Common myeloid progenitor, CD34-positive (primary cell): ENCODE measurements around the gene ZBTB9.
"Not testable (repeated sequence)": the region's sequence is repeated elsewhere in the genome, so short reads cannot be mapped to it uniquely, and the experiment has no call there.

ENCODE experiments used
- CTCF ChIA-PET: fragments of 350-600 bp; sonication (Branson Sonifier 250); formaldehyde crosslinking; loops from one replicate; lab custom pipeline; 2021; ENCODE audit warnings: antibody characterized with exemption; lab: Charles Lee
- POLR2A ChIA-PET: fragments of 350-600 bp; sonication (Branson Sonifier 250); formaldehyde crosslinking; loops from one replicate; lab custom pipeline; 2021; ENCODE audit warnings: antibody characterized with exemption; lab: Charles Lee
- DNase-seq, 3 donors: peaks; one replicate each; pipeline versions ENCODE4 v3.0.0 to v3.0.0-alpha.2; 2013
- H3K27ac ChIP-seq, 2 experiments: 1 replicate in 1 of 2; 2 replicates in 1 of 2; pipeline ENCODE4 v1.7.0; 2013; ENCODE audit warnings: inconsistent platforms in 2 of 2, low read length in 2 of 2, mild to moderate bottlenecking in 2 of 2, low read depth in 1 of 2, moderate library complexity in 1 of 2; ENCODE audit not compliant: severe bottlenecking in 2 of 2, insufficient read depth in 1 of 2, poor library complexity in 1 of 2
- H3K27me3 ChIP-seq, 5 experiments: replicated peaks in 2 of 5; 1 replicate in 3 of 5; 2 replicates in 2 of 5; pipeline versions ENCODE4 v1.6.1 to v1.7.0; 2013; ENCODE audit warnings: low read length in 4 of 5, mild to moderate bottlenecking in 2 of 5, moderate library complexity in 2 of 5, inconsistent platforms in 1 of 5; ENCODE audit not compliant: insufficient read depth in 5 of 5, control insufficient read depth in 4 of 5
- H3K36me3 ChIP-seq, 4 experiments: 1 replicate in 2 of 4; 2 replicates in 2 of 4; pipeline versions ENCODE4 v1.6.1 to v1.7.0; 2013; ENCODE audit warnings: low read length in 3 of 4, control low read depth in 1 of 4, mild to moderate bottlenecking in 1 of 4; ENCODE audit not compliant: control insufficient read depth in 4 of 4, insufficient read depth in 4 of 4
- H3K4me1 ChIP-seq, 4 experiments: 1 replicate in 3 of 4; 2 replicates in 1 of 4; pipeline versions ENCODE4 v1.6.1 to v1.7.1; 2013; ENCODE audit warnings: low read length in 3 of 4, mild to moderate bottlenecking in 3 of 4, control low read depth in 1 of 4, inconsistent platforms in 1 of 4, moderate library complexity in 1 of 4; ENCODE audit not compliant: control insufficient read depth in 4 of 4, insufficient read depth in 4 of 4; ENCODE audit errors: control extremely low read depth in 1 of 4
- H3K4me3 ChIP-seq, 7 experiments: 1 replicate in 4 of 7; 2 replicates in 3 of 7; pipeline versions ENCODE4 v1.5.1 to v1.7.0; 2013; ENCODE audit warnings: mild to moderate bottlenecking in 7 of 7, low read length in 6 of 7, moderate library complexity in 6 of 7, inconsistent platforms in 2 of 7, low read depth in 2 of 7, control low read depth in 1 of 7; ENCODE audit not compliant: insufficient read depth in 4 of 7, control insufficient read depth in 1 of 7; ENCODE audit errors: extremely low read depth in 1 of 7
- H3K9me3 ChIP-seq, 5 experiments: 1 replicate in 4 of 5; 2 replicates in 1 of 5; pipeline versions ENCODE4 v1.6.1 to v1.7.1; 2013; ENCODE audit warnings: low read length in 4 of 5, mild to moderate bottlenecking in 2 of 5, inconsistent platforms in 1 of 5, low read depth in 1 of 5, moderate library complexity in 1 of 5; ENCODE audit not compliant: control insufficient read depth in 4 of 5, insufficient read depth in 2 of 5; ENCODE audit errors: control extremely low read depth in 1 of 5
- WGBS: methylation state at CpG from one replicate; pipeline ENCODE4 v1.1.5; 2013; ENCODE audit not compliant: insufficient coverage; 5-methylcytosine and 5-hydroxymethylcytosine counted together

The ZBTB9 gene

DNA sequence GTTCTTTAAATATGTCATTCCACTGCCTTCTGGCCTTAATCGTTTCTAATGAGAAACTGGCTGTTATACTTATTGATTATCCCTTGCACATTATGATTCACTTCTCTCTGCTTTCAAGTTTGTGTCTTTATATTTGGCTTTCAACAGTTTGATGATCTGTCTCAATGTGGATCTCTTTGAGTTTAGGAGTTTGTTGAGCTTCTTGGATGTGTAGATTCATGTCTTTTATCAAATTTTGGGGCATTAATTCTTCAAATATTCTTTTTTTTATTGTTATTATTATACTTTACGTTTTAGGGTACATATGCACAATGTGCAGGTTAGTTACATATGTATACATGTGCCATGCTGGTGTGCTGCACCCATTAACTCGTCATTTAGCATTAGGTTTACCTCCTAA lies 29.3 kb downstream of the ZBTB9 start:
- H3K27ac ChIP-seq, result no peak overlapping the region
- ChIA-PET CTCF (no interaction called here), POLR2A (no interaction called here)
- no peak overlapping the region for H3K4me3 ChIP-seq
- no peaks in the 10 kb centered on the region for H3K4me1 ChIP-seq
- no peaks in the 10 kb centered on the region for H3K36me3 ChIP-seq
- no peak for DNase-seq
- no peaks in the 10 kb centered on the region for H3K27me3 ChIP-seq
- H3K9me3 ChIP-seq, result no peaks in the 10 kb centered on the region
- WGBS, result no CpG with 5 or more reads among the region's 3 CpGs

DNA sequence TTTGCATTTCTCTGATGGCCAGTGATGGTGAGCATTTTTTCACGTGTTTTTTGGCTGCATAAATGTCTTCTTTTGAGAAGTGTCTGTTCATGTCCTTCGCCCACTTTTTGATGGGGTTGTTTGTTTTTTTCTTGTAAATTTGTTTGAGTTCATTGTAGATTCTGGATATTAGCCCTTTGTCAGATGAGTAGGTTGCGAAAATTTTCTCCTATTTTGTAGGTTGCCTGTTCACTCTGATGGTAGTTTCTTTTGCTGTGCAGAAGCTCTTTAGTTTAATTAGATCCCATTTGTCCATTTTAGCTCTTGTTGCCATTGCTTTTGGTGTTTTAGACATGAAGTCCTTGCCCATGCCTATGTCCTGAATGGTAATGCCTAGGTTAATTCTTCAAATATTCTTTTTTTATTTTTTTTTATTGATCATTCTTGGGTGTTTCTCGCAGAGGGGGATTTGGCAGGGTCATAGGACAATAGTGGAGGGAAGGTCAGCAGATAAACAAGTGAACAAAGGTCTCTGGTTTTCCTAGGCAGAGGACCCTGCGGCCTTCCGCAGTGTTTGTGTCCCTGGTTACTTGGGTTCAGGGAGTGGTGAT lies 30.4 kb downstream of the ZBTB9 start:
- H3K36me3 ChIP-seq, H3K9me3 ChIP-seq, H3K4me3 ChIP-seq, H3K27ac ChIP-seq, H3K4me1 ChIP-seq, POLR2A ChIA-PET, DNase-seq, CTCF ChIA-PET, H3K27me3 ChIP-seq: not testable (repeated sequence)
- no CpG with 5 or more reads among the region's 6 CpGs for WGBS

- 100% methylated on average over 6 of the region's 25 CpGs for WGBS
- H3K27ac ChIP-seq, H3K4me3 ChIP-seq, H3K9me3 ChIP-seq, H3K27me3 ChIP-seq, POLR2A ChIA-PET, H3K4me1 ChIP-seq, CTCF ChIA-PET, DNase-seq, H3K36me3 ChIP-seq: not testable (repeated sequence)
These were observed 31.3 kb downstream of the ZBTB9 start for GRCh38 chr6:33485680-33486079.

DNA sequence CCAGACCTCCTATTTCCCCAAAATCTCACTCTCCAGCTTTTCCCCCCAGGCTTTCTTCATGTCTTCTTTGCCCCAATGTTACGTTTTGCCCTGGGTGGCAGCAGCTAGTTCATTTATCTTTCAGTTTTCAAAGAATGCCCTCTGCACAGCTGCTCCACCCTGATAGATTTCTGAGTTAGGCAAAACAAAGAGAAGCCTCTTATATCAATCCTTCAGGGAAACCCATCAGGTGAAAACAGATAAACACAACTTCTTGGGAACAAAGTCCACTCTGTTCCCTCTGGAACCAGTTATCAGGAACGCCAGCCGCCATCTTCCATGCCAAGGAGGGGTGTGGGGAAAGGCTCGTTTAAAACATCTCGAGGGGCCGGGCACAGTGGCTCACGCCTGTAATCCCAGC lies 34.0 kb downstream of the ZBTB9 start:
- ChIA-PET CTCF (interaction anchor here (1.2 kb wide), 1 partner anchor 16 kb away, joined by 3 read pairs; no protein-coding TSS in a partner anchor), POLR2A (no interaction called here)
- H3K4me3 ChIP-seq, result no peak overlapping the region
- no peak overlapping the region for H3K27ac ChIP-seq
- H3K27me3 ChIP-seq, result no peaks in the 10 kb centered on the region
- no peaks in the 10 kb centered on the region for H3K4me1 ChIP-seq
- no peak for DNase-seq
- no peaks in the 10 kb centered on the region for H3K9me3 ChIP-seq
- no peaks in the 10 kb centered on the region for H3K36me3 ChIP-seq
- WGBS, result 97% methylated on average over 3 of the region's 7 CpGs

DNA sequence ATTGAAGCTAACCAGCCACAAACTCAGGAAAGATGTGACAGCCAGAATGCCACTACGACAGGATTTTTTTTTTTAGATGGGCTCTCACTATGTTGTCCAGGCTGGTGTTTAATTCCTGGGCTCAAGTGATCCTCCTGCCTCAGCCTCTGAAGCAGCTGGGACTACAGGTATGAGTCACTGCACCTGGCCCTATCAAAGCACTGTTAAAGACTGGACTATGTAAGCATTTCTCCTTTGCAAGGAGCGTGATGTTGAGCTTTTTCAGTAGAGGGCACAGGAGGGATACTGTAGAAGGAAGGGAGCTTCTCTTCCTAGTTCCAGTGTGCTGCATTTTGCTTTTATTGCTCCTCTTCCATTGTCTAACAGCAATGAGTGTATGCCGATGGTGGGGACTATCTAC lies 35.8 kb downstream of the ZBTB9 start:
- H3K36me3 ChIP-seq, result no peaks in the 10 kb centered on the region
- H3K27me3 ChIP-seq, result no peaks in the 10 kb centered on the region
- H3K4me1 ChIP-seq, result no peaks in the 10 kb centered on the region
- no peak for DNase-seq
- no peaks in the 10 kb centered on the region for H3K9me3 ChIP-seq
- ChIA-PET POLR2A (interaction anchor here (0.6 kb wide), 1 partner anchor 17 kb away, joined by 4 read pairs; no protein-coding TSS in a partner anchor), CTCF (interaction anchor here (0.8 to 1.6 kb wide), 4 partner anchors 11 to 83 kb away, joined by 3 to 4 read pairs (median 3); no protein-coding TSS in a partner anchor)
- H3K4me3 ChIP-seq, result no peak overlapping the region
- no peak overlapping the region for H3K27ac ChIP-seq
- WGBS, result 92% methylated on average over 3 of the region's 3 CpGs

DNA sequence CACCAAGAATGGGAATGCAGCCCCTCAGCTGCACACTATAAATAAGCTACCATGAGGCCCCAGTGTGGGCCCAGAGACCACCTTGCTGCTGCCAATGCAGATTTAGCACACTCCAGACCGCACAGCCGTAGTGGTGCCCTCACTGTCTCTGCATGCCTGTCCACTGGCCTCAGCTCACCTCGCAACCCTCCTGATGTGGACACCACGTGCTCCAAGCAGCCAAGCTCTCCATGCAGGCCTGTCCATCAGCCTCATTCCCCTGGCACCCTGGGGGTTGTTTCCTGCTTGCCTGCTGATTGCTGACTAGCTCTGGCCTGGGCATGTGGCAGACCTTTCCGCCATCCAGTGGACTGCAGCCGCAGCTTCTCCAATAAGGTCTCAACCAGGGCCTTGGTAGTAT lies 36.2 kb downstream of the ZBTB9 start:
- no peak overlapping the region for H3K27ac ChIP-seq
- POLR2A ChIA-PET, result interaction anchor here (0.6 kb wide), 1 partner anchor 17 kb away, joined by 4 read pairs; no protein-coding TSS in a partner anchor

GRCh38 chr6:33492093-33492492 lies 37.7 kb downstream of the ZBTB9 start:
- peak; percentile 25 to 42 (median 35) for DNase-seq
- CTCF ChIA-PET, result interaction anchor here (0.8 to 1.6 kb wide), 3 partner anchors 12 to 39 kb away, joined by 3 to 4 read pairs (median 3); no protein-coding TSS in a partner anchor
- WGBS, result 44% methylated on average over 4 of the region's 4 CpGs
- Histone ChIP-seq H3K27ac (no peak overlapping the region), H3K36me3 (no peaks in the 10 kb centered on the region), H3K9me3 (no peaks in the 10 kb centered on the region), H3K4me1 (no peaks in the 10 kb centered on the region), H3K27me3 (no peaks in the 10 kb centered on the region), H3K4me3 (no peak overlapping the region)
- POLR2A ChIA-PET, result no interaction called here

More for the DNA sequence above, 36.2 kb downstream of the ZBTB9 start:
- CTCF ChIA-PET, result interaction anchor here (1.0 to 1.6 kb wide), 3 partner anchors 11 to 83 kb away, joined by 3 read pairs; no protein-coding TSS in a partner anchor
- Histone ChIP-seq H3K4me3 (no peak overlapping the region), H3K9me3 (no peaks in the 10 kb centered on the region), H3K36me3 (no peaks in the 10 kb centered on the region), H3K4me1 (no peaks in the 10 kb centered on the region), H3K27me3 (no peaks in the 10 kb centered on the region)
- WGBS, result 94% methylated on average over 6 of the region's 6 CpGs
- no peak for DNase-seq
